ENCODE measurements around the gene ABT1.
A peak's percentile ranks its signal among the peaks of the same experiment; 100 is the strongest.

ABT1 gene

GRCh38 chr6:26571592-26572296 is 25.0 kb upstream of the ABT1 start:
- peak in 1 of 2 donors; percentile 48 for DNase-seq (ENCODE audit: low read depth in 2 of 2)

- no peak for DNase-seq (ENCODE audit: low read depth in 2 of 2)
Measured at GRCh38 chr6:26575494-26575939, 21.2 kb upstream of the ABT1 start.

DNA sequence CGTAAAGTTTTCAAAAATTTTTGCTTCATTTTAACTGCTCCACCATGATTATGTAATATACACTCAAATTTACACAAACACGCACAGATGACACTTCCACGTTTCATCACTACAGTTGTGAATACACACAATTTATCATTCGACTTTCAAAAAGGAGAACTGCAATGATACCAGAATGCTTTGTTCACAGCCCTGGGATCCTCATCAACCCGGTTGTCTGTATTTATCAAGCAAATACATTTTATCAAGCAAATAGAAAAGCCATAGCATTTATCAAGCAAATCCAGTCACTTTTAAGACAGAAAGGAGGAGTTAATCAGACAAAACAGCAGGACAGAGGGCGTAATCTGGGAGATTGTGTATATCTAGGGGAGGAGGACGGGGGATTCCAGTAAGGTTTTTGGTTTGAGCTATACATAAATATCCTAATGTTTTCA is 20.3 kb upstream of the ABT1 start:
- DNase-seq (ENCODE audit: low read depth in 2 of 2), result no peak

GRCh38 chr6:26576929-26577719 is 19.6 kb upstream of the ABT1 start:
- DNase-seq (ENCODE audit: low read depth in 2 of 2), result peak; percentile 67 to 68

- DNase-seq (ENCODE audit: low read depth in 2 of 2), result no peak
Measured at GRCh38 chr6:26577720-26578072, 19.1 kb upstream of the ABT1 start.

DNA sequence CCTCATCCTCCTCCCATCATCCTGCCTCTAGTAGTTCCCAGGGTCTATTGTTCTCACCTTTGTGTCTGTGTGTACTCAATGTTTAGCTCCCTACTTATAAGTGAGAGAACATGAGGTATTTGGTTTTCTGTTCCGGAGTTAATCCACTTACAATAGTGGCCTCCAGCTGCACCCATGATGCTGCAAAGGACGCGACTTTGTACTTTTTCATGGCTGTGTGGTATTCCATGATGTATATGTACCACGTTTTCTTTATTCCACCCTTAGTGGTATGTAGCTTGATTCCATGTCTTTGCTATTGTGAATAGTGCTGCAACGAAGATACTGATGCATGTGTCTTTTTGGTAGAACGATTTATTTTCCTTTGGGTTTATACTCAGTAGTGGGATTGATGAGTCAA is 18.5 kb upstream of the ABT1 start:
- no peak for DNase-seq (ENCODE audit: low read depth in 2 of 2)

DNA sequence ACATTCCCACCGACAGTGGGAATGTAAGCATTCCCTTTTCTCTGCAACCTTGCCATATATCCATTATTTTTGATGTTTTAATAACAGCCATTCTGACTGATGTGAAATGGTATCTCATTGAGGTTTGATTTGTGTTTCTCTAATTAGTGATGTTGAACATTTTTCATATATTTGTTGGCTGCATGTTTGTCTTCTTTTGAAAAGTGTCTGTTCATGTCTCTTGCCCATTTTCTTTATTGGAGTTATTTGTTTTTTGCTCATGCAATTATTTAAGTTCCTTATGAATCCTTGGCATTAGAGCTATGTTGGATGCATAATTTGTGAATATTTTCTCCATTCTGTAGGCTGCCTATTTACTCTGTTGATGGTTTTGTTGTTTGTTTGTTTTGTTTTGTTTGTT is 18.0 kb upstream of the ABT1 start:
- no peak for DNase-seq (ENCODE audit: low read depth in 2 of 2)

- DNase-seq (ENCODE audit: low read depth in 2 of 2), result no peak
Measured at GRCh38 chr6:26581164-26581915, 15.4 kb upstream of the ABT1 start.

DNA sequence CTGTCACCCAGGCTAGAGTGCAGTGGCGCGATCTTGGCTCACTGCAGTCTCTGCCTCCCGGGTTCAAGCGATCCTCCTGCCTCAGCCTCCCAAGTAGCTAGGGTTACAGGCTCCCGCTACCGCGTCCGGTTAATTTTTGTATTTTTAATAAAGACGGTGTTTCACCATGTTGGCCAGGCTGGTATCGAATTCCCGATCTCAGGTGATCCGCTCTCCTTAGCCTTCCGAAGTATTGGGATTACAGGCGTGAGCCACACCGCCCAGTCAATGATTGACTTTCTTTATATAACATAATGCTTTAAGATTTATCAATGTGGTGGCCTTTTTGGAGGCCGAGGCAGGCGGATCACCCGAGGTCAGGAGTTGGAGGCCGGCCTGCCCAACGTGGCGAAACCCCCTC is 7.8 kb upstream of the ABT1 start:
- no peak for DNase-seq (ENCODE audit: low read depth in 2 of 2)

- no peak for DNase-seq (ENCODE audit: low read depth in 2 of 2)
Measured at GRCh38 chr6:26592649-26593048, 4.1 kb upstream of the ABT1 start.

- no peak for DNase-seq (ENCODE audit: low read depth in 2 of 2)
Measured at GRCh38 chr6:26593278-26594130, 3.2 kb upstream of the ABT1 start.

GRCh38 chr6:26594131-26594498 is 2.6 kb upstream of the ABT1 start:
- DNase-seq (ENCODE audit: low read depth in 2 of 2), result no peak

DNA sequence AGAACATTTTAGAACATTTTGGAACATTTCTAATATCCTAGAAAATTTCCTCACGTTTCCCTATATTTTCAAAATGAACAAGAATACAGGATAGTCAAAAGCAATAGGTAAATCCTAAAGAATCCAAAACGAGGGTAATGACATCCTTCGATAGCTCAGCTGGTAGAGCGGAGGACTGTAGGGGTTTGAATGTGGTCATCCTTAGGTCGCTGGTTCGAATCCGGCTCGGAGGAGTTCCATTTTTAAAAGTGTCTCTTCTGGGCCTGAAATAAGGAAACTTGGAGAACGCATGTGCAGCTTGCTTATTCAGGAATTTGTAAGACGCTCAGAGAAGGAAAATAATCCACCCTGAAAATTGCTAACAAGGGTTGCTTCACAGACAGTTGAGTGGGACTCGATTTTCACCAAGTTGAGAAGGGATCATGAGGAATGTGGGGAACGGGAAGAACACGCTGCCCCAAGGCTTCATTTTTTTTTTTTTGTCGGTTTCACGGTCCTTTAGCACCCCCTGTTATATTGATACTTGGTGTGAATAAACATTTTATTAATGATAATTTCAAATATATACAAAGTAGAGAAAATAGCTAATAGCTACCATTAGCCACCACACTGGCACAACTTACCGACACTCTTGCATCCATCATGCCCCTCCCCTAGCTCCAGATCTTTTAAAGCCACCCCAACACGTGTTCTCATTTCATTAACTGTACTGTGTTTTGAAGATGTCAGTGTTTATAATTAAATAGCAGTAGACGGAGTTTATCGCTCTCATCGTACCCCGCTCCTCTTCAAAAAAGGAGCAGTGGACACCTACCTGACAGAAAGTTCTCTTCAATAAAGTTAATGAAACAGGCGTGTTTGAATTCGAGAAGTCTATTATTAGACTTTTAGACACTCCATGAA is 1.8 kb upstream of the ABT1 start:
- peak in 1 of 2 donors; percentile 32 for DNase-seq (ENCODE audit: low read depth in 2 of 2)

GRCh38 chr6:26595669-26596269 is 984 bp upstream of the ABT1 start:
- DNase-seq (ENCODE audit: low read depth in 2 of 2), result peak; percentile 86 to 90

GRCh38 chr6:26597389-26597766 is 625 bp downstream of the ABT1 start:
- DNase-seq (ENCODE audit: low read depth in 2 of 2), result no peak

DNA sequence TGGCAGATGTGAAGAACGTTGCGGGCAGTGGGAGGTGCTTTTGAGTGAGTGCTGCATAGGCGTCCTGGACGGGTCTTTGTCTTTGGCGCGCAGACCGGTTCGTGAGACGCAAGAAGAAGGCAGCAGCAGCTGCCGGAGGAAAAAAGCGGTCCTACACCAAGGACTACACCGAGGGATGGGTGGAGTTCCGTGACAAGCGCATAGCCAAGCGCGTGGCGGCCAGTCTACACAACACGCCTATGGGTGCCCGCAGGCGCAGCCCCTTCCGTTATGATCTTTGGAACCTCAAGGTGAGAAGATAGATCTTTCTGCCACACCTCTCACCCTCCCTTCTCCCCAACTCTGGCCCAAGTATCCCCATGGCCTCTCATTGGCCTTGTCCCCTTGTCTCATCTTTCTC is 1.1 kb downstream of the ABT1 start:
- no peak for DNase-seq (ENCODE audit: low read depth in 2 of 2)

DNA sequence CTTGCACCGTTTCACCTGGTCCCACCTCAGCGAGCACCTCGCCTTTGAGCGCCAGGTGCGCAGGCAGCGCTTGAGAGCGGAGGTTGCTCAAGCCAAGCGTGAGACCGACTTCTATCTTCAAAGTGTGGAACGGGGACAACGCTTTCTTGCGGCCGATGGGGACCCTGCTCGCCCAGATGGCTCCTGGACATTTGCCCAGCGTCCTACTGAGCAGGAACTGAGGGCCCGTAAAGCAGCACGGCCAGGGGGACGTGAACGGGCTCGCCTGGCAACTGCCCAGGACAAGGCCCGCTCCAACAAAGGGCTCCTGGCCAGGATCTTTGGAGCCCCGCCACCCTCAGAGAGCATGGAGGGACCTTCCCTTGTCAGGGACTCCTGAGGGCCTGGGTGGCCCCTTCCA is 1.5 kb downstream of the ABT1 start:
- DNase-seq (ENCODE audit: low read depth in 2 of 2), result no peak

- no peak for DNase-seq (ENCODE audit: low read depth in 2 of 2)
Measured at GRCh38 chr6:26599134-26599533, 2.4 kb downstream of the ABT1 start.

DNA sequence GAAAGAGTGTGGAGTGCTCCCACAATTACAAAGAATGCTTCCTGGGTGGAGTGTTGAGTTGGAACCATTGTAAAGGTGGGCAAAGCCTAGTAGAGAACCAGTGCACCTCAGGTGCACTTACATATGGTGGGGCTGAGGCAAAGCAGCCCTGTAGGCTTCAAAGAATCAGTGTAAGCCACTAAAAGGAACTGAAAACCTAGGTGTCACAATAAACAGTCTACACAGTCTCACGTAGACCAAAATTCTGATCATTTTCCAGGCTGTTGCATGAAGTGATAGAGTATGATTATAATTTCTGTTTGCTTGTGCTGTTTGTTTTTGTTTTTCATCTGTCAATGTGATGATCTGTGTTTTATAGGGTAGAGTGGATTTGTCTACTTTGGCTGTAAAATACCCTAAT is 2.8 kb downstream of the ABT1 start:
- no peak for DNase-seq (ENCODE audit: low read depth in 2 of 2)

GRCh38 chr6:26600759-26601158 is 4.0 kb downstream of the ABT1 start:
- DNase-seq (ENCODE audit: low read depth in 2 of 2), result no peak

All from stimulated activated CD4-positive, alpha-beta T cell treated with anti-CD3 and anti-CD28 coated beads, Interleukin-1b, Interleukin-23, amount 100 ng/mL, for 4 hours (primary cell).